ENCODE measurements around the gene EVX2. TPM values are rescaled to one million over a fixed set of nuclear protein-coding genes. Genes with fewer than 3 reads are reported as not detected.

The EVX2 gene
- total RNA-seq, 6 donors from 2014 or later: not detected

DNA sequence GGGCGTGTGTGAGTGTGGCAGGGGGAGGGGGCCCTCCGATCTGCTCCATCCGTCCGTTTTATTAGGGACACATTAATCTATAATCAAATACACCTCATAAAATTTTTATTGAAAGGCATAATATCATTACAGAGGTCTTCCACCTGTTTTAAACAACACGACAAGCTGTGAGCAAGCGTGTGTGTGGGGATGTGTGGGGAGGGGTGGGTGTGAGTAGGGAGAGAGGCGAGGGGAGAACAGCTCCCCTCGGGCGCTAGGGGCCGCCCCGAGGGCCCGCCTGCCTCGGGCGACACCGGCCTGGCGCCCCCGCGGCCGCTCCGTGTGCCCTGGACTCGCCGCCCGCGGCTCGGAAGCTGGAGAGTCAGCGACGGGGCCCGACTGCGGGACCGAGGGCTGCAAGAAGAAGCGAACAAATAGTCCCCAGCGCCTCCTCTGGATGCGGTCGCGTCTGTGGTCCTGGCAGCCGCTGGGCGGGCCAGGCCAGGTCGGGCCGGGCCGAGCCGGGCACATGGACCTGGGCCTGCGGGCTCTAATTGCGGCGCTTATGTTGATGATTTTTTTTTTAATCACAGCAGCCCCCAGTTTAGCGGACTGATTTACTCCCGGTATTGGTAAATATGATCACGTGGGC lies 38.4 kb upstream of the EVX2 start:
- ATAC-seq (ENCODE audit: low FRiP score in 2 of 2) (peak in 1 of 2 donors; percentile 14), DNase-seq (peak in 1 of 2 donors; percentile 75)
- H3K4me1 ChIP-seq: peaks cover 13 to 25% (median 21%) of the 10 kb centered on the region in 4 donors
- H3K27ac ChIP-seq: no peak overlapping the region
- H3K9me3 ChIP-seq: peaks cover 0 to 5% (median 0%) of the 10 kb centered on the region in 4 donors
- peaks cover 3 to 87% (median 55%) of the 10 kb centered on the region in 4 donors for H3K27me3 ChIP-seq
- TF ChIP-seq CTCF (IDR thresholded peaks at IDR 0.05) (no peak), POLR2AphosphoS5 (IDR thresholded peaks at IDR 0.05) (no peak), EP300 (IDR thresholded peaks at IDR 0.05) (no peak), POLR2A (IDR thresholded peaks at IDR 0.05) (no peak)
- WGBS, 2 donors: 9 to 13% methylated on average over 18 to 46 of the region's 47 CpGs
- peak overlapping the region in 3 of 4 donors; percentile 5 to 40 (median 37) for H3K4me3 ChIP-seq
- H3K36me3 ChIP-seq: no peaks in the 10 kb centered on the region

- no peaks in the 10 kb centered on the region for H3K36me3 ChIP-seq
- ATAC-seq (ENCODE audit: low FRiP score in 2 of 2): no peak
- H3K4me1 ChIP-seq: peaks cover 13 to 25% (median 21%) of the 10 kb centered on the region in 4 donors
- DNase-seq: peak in 1 of 2 donors; percentile 81
- peaks cover 3 to 93% (median 56%) of the 10 kb centered on the region in 4 donors for H3K27me3 ChIP-seq
- no peak overlapping the region for H3K27ac ChIP-seq
- H3K9me3 ChIP-seq: peaks cover 0 to 5% (median 0%) of the 10 kb centered on the region in 4 donors
- TF ChIP-seq CTCF (IDR thresholded peaks at IDR 0.05): no peak
- no peak for TF ChIP-seq EP300 (IDR thresholded peaks at IDR 0.05)
- TF ChIP-seq POLR2AphosphoS5 (IDR thresholded peaks at IDR 0.05): no peak
- TF ChIP-seq POLR2A (IDR thresholded peaks at IDR 0.05): no peak
- H3K4me3 ChIP-seq: no peak overlapping the region
- 8 to 11% methylated on average over 24 to 53 of the region's 53 CpGs for WGBS, 2 donors
Measured at GRCh38 chr2:176121190-176122051, 37.7 kb upstream of the EVX2 start.

DNA sequence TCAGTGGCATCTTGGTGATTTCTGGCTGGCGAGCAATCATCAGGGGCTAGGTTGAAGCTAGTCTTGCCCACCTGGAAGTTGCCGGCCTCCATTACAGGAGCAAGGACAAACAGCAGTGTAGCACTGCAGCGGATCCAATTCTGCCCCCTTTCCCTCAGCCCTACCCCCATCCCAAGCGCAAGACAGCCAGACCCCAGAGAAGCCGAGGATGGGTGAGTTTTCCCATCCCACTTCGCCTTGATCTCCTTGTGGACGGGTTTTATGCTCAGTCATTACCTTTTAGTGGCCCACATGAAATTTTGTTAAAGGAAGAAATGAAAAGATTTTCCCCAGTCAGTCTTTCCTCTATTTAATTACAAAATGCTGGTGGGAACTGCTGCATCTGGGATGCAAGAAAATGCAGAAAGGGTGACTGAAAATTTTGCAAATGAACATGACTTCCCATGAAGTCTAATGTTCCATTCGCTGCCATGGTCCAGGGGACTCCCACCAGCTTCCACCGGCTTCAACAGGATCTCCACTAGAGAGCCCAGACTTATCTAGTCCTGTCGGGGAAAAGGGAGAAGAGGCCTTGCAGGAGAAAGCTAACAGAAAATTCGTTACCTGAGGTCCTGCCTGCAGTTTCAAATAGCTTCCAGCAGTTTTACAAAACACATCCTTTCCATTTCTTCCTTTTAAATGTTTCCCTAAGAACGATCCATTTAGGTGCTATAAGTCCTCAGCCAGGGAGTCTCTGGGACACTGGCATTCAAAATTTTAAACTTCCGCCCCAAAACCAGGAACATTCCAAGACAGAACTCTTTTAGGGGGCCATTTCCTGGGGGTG lies 36.8 kb upstream of the EVX2 start:
- Histone ChIP-seq H3K36me3 (no peaks in the 10 kb centered on the region), H3K4me1 (peaks cover 13 to 25% (median 21%) of the 10 kb centered on the region in 4 donors), H3K27ac (no peak overlapping the region), H3K27me3 (peaks cover 3 to 97% (median 60%) of the 10 kb centered on the region in 4 donors), H3K4me3 (no peak overlapping the region), H3K9me3 (peaks cover 0 to 5% (median 0%) of the 10 kb centered on the region in 4 donors)
- DNase-seq: no peak
- ATAC-seq (ENCODE audit: low FRiP score in 2 of 2): no peak
- WGBS, 2 donors: 12 to 14% methylated on average over 13 of the region's 13 CpGs
- TF ChIP-seq POLR2A (IDR thresholded peaks at IDR 0.05) (no peak), CTCF (IDR thresholded peaks at IDR 0.05) (no peak), POLR2AphosphoS5 (IDR thresholded peaks at IDR 0.05) (no peak), EP300 (IDR thresholded peaks at IDR 0.05) (no peak)

DNA sequence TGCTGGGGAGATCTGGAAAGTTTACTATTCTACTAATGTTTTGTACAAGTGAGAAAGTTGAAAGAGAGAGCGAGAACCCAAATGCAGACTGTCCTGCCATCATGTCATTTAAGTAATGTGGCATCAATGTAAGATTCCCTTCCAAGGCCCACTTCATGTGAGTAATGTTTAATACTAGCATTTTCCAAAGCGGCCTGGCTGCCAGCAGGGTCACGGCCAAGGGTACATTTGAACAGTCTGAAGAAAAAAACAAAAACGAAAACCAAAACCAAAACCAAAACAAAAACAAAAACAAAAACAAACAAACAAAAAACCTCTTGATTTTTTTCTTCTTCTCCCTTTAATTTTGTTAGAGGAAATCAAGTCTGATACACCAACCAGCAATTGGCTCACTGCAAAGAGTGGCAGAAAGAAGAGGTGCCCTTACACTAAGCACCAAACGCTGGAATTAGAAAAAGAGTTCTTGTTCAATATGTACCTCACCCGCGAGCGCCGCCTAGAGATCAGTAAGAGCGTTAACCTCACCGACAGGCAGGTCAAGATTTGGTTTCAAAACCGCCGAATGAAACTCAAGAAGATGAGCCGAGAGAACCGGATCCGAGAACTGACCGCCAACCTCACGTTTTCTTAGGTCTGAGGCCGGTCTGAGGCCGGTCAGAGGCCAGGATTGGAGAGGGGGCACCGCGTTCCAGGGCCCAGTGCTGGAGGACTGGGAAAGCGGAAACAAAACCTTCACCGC lies 35.0 kb upstream of the EVX2 start:
- ATAC-seq (ENCODE audit: low FRiP score in 2 of 2): no peak
- 13 to 15% methylated on average over 22 to 24 of the region's 24 CpGs for WGBS, 2 donors
- Histone ChIP-seq H3K4me1 (peaks cover 13 to 25% (median 20%) of the 10 kb centered on the region in 4 donors), H3K27ac (no peak overlapping the region), H3K27me3 (peaks cover 3 to 93% (median 52%) of the 10 kb centered on the region in 4 donors), H3K4me3 (no peak overlapping the region), H3K9me3 (peaks cover 0 to 5% (median 0%) of the 10 kb centered on the region in 4 donors), H3K36me3 (no peaks in the 10 kb centered on the region)
- no peak for TF ChIP-seq POLR2A (IDR thresholded peaks at IDR 0.05)
- TF ChIP-seq EP300 (IDR thresholded peaks at IDR 0.05): no peak
- no peak for TF ChIP-seq POLR2AphosphoS5 (IDR thresholded peaks at IDR 0.05)
- TF ChIP-seq CTCF (IDR thresholded peaks at IDR 0.05): peak in 1 of 6 experiments; percentile 3
- DNase-seq: no peak

Measured in upper lobe of left lung (tissue), 6 donors.